GM21529 (cell line): ENCODE data around the gene RBFOX2.

Source experiments
- ATAC-seq: cut with Tn5 transposase; IDR thresholded peaks from one replicate; pipeline ENCODE4 v1.9.1; 2021; ENCODE audit not compliant: unreplicated experiment

Gene RBFOX2

DNA sequence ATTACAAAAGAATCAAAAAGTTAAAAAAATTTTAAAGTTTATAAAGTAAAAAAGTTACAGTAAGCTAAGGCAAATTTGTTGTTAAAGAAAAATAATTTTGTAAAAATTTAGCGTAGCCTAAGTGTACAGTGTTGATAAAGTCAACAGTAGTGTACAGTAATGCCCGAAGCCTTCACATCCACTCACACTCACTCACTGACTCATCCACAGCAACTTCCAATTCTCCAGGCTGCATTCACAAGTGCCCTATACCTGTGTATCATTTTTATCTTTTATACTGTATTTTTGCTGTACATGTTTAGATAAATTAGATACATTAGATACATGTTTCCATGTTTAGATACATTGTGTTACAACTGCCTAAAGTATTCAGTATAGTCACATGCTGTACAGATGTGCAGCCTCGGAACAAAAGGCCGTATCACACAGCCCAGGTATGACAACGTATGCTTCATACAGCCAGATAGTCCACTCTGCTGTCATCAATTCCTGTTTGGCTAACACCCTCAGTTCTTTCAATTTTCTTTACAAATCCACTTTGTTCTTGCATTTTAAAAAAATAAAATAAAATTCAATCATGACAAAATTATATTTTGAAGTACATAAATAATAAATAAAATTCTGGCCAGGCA is 80.7 kb downstream of the RBFOX2 start:
- no peak for ATAC-seq

DNA sequence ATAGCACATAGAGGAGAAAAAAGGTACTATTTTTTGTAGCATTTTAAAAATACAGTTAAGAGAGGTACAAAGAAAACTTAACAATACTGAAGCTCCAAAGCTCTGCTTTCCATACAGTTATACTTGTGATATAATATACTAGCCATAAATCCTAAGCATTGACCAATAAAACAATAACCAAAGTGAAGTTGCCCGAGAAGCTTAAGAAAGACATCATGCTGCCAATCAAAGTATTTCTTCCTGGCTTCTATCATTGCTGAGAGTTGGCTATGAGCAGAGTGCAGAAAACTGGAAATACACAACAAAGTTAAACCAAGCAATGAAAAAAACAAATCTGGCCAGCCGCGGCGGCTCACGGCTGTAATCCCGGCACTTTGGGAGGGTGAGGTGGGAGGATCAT is 84.2 kb downstream of the RBFOX2 start:
- no peak for ATAC-seq

DNA sequence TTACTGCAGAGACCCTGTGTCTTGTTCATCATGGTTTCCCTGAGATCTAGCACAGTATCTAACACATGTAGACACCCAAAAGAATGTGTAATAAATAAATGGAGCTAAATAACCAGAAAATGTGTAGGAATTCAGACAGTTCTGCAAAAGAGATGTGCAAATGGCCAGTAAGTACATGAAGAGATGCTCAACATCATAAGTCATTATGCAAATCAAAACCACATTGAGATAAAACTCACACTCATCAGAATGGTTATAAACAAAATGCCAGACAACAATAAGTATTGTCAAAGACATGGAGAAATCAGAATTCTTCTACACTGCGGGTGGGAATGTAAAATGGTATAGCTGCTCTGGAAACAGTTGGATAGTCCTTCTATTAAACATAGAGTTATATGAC is 88.5 kb downstream of the RBFOX2 start:
- no peak for ATAC-seq

GRCh38 chr22:35938226-35938625 is 90.4 kb downstream of the RBFOX2 start:
- no peak for ATAC-seq

DNA sequence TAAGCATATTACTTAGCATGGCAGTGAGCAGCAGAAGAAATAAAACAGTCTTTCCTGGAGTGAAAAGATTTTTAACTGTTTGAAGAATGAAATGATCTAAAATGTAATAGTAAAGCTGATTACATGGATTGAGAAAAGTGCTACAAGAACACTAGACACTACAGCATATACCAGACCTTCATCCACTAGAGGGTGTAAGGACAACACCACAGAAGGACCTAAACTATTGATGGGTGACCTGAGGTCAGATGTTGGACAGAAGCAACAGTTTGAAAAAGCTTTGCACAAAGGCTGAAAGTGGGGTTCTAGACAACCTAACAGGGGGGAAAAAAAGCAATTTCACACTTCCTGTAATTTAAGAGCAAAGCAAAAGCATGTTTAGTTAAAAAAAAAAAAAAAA is 97.7 kb downstream of the RBFOX2 start:
- ATAC-seq: no peak

GRCh38 chr22:35928285-35928798 is 100.3 kb downstream of the RBFOX2 start:
- ATAC-seq: no peak

DNA sequence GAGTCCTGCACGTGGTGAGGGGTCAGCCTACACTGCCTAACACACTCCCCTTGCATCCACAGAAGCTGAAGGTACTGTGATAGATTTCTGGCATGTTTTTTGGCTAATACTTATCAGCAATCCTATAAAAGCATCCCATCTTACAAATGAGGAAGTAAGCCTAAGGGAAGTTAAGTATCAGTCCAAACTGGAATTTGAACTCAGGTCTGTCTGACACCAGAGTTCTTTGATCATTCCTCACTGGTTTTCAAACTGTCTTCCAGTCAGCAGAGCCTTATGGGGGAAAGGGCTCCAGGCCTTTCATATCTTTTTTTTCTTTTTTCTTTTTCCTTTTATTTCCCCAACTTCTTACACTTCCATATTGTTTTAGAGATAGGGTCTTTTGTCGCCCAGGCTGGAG is 105.6 kb downstream of the RBFOX2 start:
- no peak for ATAC-seq

- ATAC-seq: no peak
Observed at GRCh38 chr22:35921777-35922176, 106.8 kb downstream of the RBFOX2 start.

GRCh38 chr22:35921044-35921443 is 107.6 kb downstream of the RBFOX2 start:
- no peak for ATAC-seq

GRCh38 chr22:35919002-35919542 is 109.6 kb downstream of the RBFOX2 start:
- ATAC-seq: no peak

DNA sequence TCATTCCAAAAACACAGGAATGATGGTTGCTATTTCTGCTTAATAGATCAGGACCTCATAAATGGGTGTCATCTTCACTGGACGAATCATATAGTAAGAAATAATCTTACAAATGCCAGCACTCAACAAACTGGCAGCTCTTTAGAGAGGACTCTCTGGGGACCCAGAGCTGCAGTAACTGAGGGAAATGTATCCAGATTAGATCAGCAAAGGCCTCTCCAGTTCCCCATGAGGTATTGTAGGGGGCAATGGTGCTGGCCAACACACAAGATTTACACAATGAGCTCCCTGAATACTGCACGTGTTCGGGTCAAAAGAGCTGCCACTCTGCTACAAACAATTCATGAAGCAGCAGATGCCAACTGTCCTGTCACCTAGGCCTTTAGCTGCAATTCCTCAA is 110.2 kb downstream of the RBFOX2 start:
- ATAC-seq: no peak

DNA sequence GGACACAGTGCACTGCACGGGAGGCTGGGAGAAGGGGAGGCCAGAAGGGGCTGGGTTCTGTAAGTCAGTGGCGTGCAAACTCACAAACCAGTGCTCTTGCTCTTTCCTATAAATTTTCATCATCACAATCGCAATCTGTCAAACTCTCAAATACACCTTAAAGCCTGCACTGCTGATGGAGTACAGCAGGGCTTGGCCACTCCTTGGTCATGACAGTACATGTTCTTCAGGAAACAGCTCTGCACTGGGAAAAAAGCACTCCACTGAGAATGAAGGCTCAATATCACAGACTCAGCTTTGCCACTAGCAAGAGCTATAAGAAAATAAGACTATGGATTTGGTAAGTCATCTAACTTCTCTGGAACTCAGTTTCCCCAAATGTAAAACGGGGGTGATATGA is 111.0 kb downstream of the RBFOX2 start:
- ATAC-seq: no peak

DNA sequence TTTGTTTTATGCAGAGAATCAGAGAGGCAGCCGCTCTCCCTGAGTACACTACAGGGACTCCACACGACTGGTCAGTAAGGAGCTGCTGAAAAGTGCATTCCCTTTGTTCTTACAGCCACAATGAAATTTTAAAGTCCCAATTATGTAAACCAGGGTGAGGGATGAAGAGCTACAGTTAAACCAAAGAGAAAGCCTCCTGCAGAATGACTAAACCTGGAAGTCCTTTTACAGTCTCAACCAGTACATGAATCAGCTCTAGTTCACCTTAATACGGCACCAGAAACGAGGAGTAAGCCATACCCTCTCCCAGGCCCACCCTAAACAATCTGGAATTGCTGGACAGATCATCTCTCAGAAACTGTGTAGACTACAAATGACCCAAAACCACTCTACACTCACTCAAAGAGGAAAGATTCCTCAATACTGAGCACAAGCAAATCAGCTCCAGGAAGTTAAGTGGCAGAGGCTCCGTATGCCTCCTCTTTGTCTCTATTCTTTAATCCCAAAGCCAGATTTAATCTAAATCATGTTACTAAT is 113.1 kb downstream of the RBFOX2 start:
- ATAC-seq: no peak

- no peak for ATAC-seq
Observed at GRCh38 chr22:35914665-35915476, 113.8 kb downstream of the RBFOX2 start.

DNA sequence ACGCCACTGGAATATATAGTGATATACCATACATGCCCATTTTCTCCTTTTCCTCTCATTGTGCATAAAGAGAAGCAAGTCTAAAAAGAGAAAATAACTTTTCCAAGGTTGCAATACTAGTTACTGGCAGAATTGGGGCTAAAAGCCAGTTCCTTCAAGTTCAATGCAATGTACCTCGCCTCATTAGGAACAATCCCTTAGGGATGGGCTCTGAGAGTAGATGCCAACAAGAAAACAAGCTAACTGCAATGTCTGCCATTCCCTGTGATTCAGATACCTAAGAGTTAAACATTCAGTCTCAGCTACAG is 114.3 kb downstream of the RBFOX2 start:
- ATAC-seq: no peak

- ATAC-seq: no peak
Observed at GRCh38 chr22:35913925-35914324, 114.7 kb downstream of the RBFOX2 start.

- no peak for ATAC-seq
Observed at GRCh38 chr22:35912658-35913057, 116.0 kb downstream of the RBFOX2 start.

- no peak for ATAC-seq
Observed at GRCh38 chr22:35911877-35912276, 116.7 kb downstream of the RBFOX2 start.

GRCh38 chr22:35910926-35911325 is 117.7 kb downstream of the RBFOX2 start:
- ATAC-seq: no peak

DNA sequence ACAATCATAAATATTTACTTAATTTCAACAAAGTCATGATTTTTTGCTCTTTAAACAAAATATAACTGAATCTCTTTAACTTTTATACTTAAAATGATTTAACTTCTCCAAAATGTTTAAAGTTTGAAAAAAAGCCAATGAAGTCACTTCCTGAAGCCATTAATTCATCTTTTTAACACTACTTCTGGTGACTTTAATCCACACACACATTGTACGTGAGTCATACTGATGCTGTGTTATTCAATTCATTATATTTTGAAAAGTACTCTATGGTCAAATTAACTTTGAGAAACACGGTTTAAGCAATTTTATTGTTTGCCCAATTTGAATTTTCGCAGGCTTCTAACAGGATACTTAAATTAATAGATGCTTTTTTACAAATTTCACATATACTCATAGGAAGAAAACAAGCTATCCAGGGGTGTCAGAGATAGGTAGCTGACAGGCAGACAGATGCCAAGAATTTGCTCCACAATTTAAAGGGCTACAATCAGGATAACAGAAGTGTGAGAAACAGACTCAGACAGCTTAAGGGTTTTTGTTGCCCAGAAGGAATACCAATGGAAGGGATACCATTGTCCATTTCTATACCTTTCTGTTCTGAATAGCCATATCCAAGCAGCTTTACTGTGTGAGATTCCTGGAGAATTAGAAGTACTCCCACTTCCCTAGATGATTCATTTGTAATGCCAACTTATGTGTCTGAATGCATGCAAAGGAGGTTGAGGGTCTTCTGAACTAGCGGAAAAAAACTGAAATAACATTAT is 118.4 kb downstream of the RBFOX2 start:
- ATAC-seq: no peak

- no peak for ATAC-seq
Observed at GRCh38 chr22:35905894-35906293, 122.7 kb downstream of the RBFOX2 start.
